ENCODE measurements around the gene LIMK2. TPM values are rescaled to one million over a fixed set of nuclear protein-coding genes. Genes with fewer than 3 reads are reported as not detected.
"Not testable (repeated sequence)": the region's sequence is repeated elsewhere in the genome, so short reads cannot be mapped to it uniquely, and the experiment has no call there.

Gene LIMK2
- polyA plus RNA-seq, 1 donor, result 25.6 TPM

DNA sequence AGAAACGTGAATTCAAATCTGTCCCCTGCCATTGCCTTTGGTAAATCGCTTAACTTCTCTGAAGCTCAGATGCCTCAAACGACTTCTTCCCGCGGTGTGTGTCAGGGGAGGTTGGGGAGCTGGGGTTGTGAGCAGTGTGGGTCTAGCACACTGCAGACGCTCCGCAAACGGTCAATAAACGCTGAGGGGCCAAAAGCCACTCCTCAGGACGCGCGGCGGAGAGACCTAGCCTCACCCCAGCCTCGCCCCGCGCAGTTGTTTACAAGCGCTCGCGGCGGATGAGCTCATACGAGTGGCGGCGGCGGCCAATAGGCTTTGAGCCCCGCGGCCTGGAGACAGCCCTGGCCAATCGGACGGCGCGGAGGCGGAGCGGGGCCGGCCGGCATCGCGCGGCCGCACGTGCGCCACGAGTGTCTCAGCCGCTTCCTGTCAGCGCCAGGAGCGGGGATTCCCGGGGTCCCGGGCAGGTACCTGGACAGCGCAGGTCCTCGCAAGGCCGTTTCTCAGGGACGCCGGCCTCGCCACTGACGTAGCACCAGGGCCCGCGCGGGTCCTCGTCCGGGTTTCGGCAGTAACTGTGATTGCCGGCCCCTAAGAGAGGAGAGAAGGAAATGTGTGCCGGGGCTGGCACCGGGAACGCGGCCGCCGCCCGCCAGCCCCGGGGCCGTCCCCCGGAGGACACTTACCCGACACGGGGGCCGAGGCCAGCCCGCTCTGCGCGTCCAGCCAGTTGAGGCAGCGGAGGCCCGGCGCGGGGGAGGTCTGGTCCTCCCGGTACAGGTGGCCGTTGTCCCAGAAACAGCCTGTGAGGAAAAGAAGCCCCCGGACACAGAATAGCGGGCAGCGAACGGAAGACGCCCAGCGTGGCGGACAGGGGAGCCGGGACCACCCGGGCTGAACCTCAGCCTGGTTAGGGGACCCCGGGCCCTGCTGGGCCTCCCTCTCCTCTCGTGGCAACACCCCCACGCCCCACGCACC lies 78.7 kb downstream of the LIMK2 start:
- DNase-seq, result peak; percentile 91

GRCh38 chr22:31291481-31292235 lies 79.6 kb downstream of the LIMK2 start:
- peak; percentile 10 for DNase-seq

DNA sequence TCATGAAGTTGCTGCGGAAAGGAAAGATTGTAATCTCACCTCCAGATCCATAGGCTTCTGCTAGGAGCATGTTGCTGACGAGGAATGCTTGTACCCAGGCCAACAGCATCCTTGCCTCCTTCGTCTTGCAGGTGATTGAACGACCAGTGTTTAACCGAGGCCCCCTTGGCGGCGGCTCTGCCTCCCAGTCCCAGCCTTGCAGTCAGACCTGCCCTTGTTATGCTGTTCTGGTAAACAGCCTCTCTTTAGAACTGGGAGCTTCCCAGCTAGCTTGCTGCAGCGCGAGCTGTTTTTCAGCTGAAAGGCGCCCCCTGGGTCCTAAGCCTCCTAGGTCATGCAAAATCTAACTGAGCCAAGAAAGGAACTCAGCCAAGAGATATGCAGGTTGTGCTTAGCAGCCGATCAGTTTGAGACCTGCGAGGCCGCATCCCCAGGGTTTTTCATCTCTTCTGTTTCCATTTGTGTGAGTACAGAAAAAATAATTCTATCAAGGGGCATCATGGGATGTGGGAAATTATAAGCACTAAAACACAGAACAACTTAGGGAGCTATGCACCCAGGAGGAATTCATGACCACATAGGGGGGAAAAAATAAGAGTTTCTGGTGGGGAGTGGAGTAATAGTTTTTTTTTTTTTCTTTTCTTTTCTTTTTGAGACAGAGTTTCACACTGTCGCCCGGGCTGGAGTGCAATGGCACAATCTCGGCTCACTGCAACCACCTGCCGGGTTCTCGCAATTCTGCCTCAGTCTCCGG lies 80.3 kb downstream of the LIMK2 start, which contains the start of gene PIK3IP1:
TSS of gene PIK3IP1 (minus strand) at position 253 of the 754 bp plus-strand sequence. CDS start at position 109, 144 bp downstream.
- peak; percentile 70 for DNase-seq

- no peak for DNase-seq
Measured at GRCh38 chr22:31295360-31295759, 83.3 kb downstream of the LIMK2 start.

- no peak for DNase-seq
Measured at GRCh38 chr22:31295831-31296657, 83.9 kb downstream of the LIMK2 start.

GRCh38 chr22:31300896-31301295 lies 88.8 kb downstream of the LIMK2 start:
- no peak for DNase-seq

DNA sequence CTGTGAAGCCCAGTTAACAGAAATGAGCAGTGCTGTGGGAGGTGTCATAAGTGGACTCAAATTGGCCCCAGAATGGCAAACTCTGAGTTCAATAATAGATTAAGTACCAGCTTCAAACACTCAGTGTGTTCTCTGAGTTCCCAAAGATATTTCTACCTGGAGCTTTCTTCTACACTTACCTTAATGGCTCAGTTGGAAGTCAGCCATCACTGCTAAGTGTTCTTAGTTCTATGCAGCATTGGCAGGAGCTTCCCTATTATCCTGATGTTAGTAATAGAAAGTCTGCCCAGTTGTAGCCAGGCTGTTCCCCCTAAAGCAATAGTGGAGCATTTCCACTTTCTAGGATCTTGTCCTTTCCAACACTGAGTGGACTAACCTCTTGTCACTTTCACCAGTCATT lies 89.9 kb downstream of the LIMK2 start:
- DNase-seq, result no peak

GRCh38 chr22:31302537-31302936 lies 90.4 kb downstream of the LIMK2 start:
- no peak for DNase-seq

- DNase-seq, result no peak
Measured at GRCh38 chr22:31305194-31305593, 93.1 kb downstream of the LIMK2 start.

DNA sequence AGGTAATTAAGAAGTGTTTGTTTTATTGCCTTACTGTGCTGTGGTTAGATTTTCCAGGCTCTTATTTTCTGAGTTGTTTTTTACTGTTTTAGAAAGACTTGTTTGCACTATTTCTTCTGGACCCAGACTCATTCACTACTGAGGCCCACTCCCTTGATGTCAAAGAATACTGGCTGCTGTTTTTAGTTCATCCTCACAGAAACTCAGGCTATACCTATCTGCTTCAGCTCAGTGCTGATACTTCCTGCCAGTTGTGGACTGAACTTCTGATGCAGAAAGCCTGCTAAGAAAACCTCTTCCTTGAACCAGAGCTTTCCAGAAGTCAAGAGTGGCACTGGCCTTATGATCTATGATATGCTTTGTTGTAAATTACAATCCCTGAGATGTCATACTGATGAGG lies 96.1 kb downstream of the LIMK2 start:
- DNase-seq, result no peak

GRCh38 chr22:31313366-31314147 lies 101.5 kb downstream of the LIMK2 start:
- DNase-seq, result peak; percentile 40

GRCh38 chr22:31314220-31314619 lies 102.1 kb downstream of the LIMK2 start:
- DNase-seq, result not testable (repeated sequence)

DNA sequence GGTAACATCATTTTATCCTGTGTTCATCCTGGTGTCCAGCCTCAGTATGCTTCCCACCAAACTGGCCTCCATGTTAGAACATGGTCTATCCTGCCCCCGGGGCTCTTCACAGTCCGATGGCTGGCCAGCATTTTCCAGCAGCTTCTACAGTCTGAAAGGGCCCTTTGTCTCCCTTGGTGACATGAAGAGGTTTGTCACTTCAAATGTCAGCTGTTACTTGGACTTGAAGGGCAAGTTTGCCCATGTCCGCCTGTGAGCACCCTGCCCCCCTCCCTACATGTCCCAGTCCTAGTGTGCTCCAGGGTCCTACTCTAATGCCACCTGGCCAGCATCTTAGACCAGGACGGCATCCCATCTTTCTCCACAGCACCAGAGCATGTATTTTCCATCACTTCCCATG lies 109.3 kb downstream of the LIMK2 start:
- DNase-seq, result no peak

DNA sequence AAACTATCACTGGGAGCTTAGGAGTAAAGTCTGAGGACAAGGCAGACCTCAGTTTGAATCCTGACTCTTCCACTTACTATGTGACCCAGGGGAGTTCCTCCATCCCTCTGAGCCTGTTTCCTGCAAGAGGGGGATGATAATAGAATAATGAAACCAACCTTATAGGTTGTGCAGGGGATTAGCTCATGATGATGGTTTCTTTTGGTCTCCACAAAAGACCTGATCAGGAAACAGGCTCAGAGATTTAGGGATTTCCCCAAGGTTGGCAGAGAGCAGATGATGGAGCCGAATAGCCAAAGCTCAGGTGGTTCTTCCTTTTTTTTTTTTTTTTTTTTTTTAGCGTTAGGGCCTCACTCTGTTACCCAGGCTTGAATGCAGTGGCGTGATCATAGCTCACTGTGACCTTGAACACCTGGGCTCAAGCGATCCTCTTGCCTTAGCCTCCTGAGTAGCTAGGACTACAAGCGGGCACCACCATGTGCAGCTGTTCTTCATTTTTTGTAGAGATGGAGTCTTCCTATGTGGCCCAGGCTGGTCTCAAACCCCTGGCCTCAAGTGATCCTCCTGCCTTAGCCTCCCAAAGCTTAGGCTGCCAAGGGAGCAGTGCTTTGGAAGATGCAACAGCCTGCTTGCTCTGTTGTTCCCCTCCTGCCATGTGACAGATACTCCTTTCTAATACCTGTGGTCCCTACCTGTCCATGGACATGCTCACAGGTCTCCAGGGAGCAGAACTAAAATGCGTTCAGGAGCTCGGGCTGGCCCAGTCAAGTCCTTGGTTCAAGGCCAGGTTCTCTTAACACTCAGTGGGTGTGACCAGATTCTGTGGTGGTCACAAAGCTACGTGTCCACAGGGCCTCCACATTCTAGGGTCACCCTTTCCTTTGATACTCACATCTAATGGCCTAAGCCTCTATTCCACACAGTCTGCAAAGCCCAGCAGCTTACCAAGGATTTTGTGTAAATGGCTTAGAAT lies 111.8 kb downstream of the LIMK2 start:
- no peak for DNase-seq

DNA sequence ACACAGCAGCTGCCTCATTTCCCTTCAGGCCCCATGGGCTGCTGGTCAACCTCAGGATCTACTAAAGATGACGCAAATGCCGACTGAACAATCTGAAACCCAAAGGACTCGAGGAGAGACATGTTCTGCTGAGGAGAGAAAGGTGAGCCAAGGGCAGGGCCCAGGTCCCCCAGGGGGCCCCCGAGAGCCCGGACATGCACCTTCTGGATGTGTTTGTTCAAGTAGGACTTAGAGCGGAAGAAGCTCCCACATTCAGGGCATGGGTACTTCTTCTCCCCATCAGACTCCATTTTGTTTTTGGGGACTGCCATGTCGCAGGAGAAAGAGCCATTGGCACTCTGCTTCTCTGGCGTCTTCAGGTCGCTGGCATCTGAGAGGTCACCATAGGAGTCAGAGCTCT lies 114.8 kb downstream of the LIMK2 start:
- DNase-seq, result no peak

DNA sequence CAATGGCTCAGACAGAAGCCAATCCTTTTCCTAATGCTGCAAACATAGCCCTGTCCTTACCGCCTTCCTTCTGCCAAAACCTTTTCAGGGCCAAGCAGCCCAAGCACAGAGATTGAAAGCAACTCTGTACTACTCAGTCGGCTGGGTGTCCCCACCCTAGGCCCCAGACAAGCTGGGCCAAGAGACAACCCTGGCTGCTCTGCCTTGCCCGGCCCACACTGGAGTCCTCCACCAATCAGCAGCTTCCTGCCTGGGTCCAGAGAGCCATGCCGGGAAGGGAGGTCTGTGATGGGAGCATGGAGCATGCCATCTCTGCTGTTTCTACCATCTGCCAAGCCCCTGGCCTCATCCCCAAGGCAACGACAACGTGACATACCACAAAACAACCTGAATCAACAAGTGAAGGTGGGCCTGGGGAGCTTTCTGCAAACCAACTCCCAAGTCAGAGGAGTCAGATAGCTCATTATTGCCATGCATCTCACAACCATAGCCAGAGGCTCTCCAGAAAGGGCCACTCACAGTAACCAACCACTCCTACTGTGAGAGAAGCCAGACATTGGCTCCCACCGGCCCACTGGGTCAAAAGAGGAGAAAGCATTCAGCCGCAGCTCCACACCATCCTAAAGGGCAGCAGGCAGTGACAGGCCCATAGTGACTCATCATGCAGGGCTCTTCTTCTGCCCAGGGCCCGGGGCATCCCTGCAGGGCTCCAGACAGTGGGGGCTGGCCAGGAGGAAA lies 115.9 kb downstream of the LIMK2 start:
- no peak for DNase-seq

GRCh38 chr22:31328544-31328960 lies 116.5 kb downstream of the LIMK2 start:
- no peak for DNase-seq

DNA sequence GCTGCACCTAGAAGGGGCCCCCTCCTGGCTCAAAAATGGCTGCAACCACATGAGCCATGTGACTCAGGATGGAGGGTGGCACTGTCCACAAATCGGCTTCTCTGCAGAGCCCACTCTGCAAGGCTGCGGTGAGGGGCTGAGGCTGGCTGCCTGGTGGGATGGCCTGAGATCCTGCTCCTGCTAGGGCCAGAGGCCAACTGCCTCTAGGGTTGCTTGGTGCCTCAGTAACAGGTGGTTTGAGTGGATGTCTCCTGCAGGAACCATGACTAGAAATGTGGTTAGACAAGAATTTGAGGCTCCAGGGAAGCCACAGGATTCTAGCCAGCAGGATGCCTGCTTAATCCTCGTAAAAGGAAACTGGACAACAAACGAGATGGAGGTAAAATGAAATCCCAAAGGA lies 116.9 kb downstream of the LIMK2 start:
- DNase-seq, result no peak
